KMS-11 (cell line): ENCODE results near the gene BRD2.
A peak's percentile ranks its signal among the peaks of the same experiment; 100 is the strongest.

Experiments
- H2AFZ ChIP-seq: fragments of 200-600 bp; sonication (generic); 2 replicates; pipeline ENCODE4 v1.6.1; 2016; ENCODE audit warnings: antibody characterized with exemption, mixed run types, low read depth
- H3K27ac ChIP-seq: fragments of 200-600 bp; sonication (generic); 2 replicates; pipeline ENCODE4 v1.6.1; 2016; ENCODE audit warnings: mild to moderate bottlenecking, mixed run types
- H3K27me3 ChIP-seq: fragments of 200-600 bp; sonication (generic); 2 replicates; pipeline ENCODE4 v1.6.1; 2017; ENCODE audit warnings: mild to moderate bottlenecking, low read depth, mixed run types, moderate library complexity; ENCODE audit not compliant: insufficient read depth
- H3K36me3 ChIP-seq: fragments of 200-600 bp; sonication (generic); 2 replicates; pipeline ENCODE4 v1.6.1; 2017; ENCODE audit warnings: mild to moderate bottlenecking, mixed run types; ENCODE audit not compliant: insufficient read depth
- H3K4me1 ChIP-seq: fragments of 200-600 bp; sonication (generic); 2 replicates; pipeline ENCODE4 v1.6.1; 2016; ENCODE audit warnings: mild to moderate bottlenecking, low read depth, mixed run types; ENCODE audit not compliant: poor library complexity, severe bottlenecking
- H3K4me2 ChIP-seq: fragments of 200-600 bp; sonication (generic); 2 replicates; pipeline ENCODE4 v1.7.0; 2016; ENCODE audit warnings: mild to moderate bottlenecking, mixed run types
- H3K4me3 ChIP-seq: fragments of 200-600 bp; sonication (generic); IDR thresholded peaks from 2 replicates; pipeline ENCODE4 v1.6.1; 2017; ENCODE audit warnings: low read depth, low read length, mixed read lengths; ENCODE audit not compliant: insufficient read depth
- H3K79me2 ChIP-seq: fragments of 200-600 bp; sonication (generic); 2 replicates; pipeline ENCODE4 v1.6.1; 2016; ENCODE audit warnings: low read depth, mixed run types; ENCODE audit not compliant: insufficient read depth
- H3K9ac ChIP-seq: fragments of 200-600 bp; sonication (generic); 2 replicates; pipeline ENCODE4 v1.6.1; 2016; ENCODE audit warnings: mild to moderate bottlenecking, mixed run types
- H4K20me1 ChIP-seq: fragments of 200-600 bp; sonication (generic); 2 replicates; pipeline ENCODE4 v1.6.1; 2016; ENCODE audit warnings: mild to moderate bottlenecking, mixed run types; ENCODE audit not compliant: insufficient read depth
- CTCF ChIP-seq: fragments of 200-600 bp; sonication (generic); conservative IDR thresholded peaks from 2 replicates; pipeline ENCODE4 v1.6.1; 2017; ENCODE audit warnings: low read depth, mild to moderate bottlenecking, antibody characterized with exemption, low read length, moderate library complexity, mixed read lengths

Gene BRD2

DNA sequence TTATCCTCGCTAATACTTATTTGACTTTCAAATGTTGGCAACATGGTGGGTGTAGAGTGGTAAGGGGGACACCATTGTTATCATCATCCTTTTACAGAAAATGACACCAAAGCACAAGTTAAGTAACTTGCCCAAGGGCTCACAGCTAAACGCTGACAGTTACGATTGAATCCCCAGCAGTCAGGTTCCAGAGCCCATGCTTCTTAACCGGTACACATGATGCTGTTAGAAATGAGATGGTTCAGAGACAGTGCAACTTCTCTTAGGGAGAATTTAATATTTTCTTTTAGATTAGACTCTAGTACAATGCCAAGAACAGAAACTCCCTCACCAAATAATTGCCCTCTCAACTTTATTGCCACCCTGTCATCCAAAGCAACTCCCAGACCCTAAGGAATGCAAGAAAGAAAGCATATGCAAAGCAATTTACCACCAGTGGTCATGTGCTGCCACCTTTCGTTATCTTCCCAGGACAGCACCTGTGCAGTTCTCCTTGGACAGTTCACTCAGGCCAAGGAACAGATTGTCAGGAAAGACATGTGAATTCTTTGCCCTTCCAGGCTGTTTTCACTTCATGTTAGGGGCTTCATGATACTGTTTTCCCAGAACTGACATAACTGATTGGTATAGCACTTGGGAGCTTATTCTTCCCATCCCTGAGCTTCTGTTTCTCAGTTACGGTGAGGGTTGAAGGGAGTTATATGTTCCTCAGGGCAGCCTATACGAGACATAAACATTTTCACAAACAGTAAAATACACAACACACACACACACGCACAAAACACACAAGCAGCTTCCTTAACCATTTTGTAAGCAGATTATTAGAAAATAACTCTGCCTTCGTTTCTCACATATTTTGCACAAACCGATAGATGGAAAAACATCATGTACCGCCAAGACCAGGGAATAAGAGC, 20.6 kb upstream of the BRD2 start:
- Histone ChIP-seq H3K9ac (no peak overlapping the region), H3K27me3 (no peaks in the 10 kb centered on the region), H3K4me1 (peaks cover 38% of the 10 kb centered on the region), H3K4me2 (no peak overlapping the region), H3K36me3 (no peaks in the 10 kb centered on the region), H4K20me1 (no peaks in the 10 kb centered on the region), H3K27ac (no peak overlapping the region), H3K4me3 (no peak overlapping the region), H2AFZ (no peak overlapping the region), H3K79me2 (no peaks in the 10 kb centered on the region; the same call in 1 of the 2 replicates)
- TF ChIP-seq CTCF: peak; percentile 55

- H4K20me1 ChIP-seq: no peaks in the 10 kb centered on the region
- no peak overlapping the region for H2AFZ ChIP-seq
- H3K27ac ChIP-seq: no peak overlapping the region
- no peak overlapping the region for H3K9ac ChIP-seq
- no peaks in the 10 kb centered on the region for H3K36me3 ChIP-seq
- no peaks in the 10 kb centered on the region for H3K27me3 ChIP-seq
- peaks cover 32% of the 10 kb centered on the region for H3K4me1 ChIP-seq
- no peaks in the 10 kb centered on the region; the same call in 1 of the 2 replicates for H3K79me2 ChIP-seq
- H3K4me3 ChIP-seq: no peak overlapping the region
- no peak overlapping the region for H3K4me2 ChIP-seq
- no peak for TF ChIP-seq CTCF
Measured at GRCh38 chr6:32949113-32949512, 19.3 kb upstream of the BRD2 start.

- Histone ChIP-seq H3K27me3 (no peaks in the 10 kb centered on the region), H3K4me2 (no peak overlapping the region), H2AFZ (no peak overlapping the region), H3K4me1 (peaks cover 29% of the 10 kb centered on the region), H3K36me3 (no peaks in the 10 kb centered on the region), H3K9ac (no peak overlapping the region), H3K79me2 (no peaks in the 10 kb centered on the region; the same call in 1 of the 2 replicates), H4K20me1 (no peaks in the 10 kb centered on the region), H3K4me3 (no peak overlapping the region), H3K27ac (no peak overlapping the region)
- TF ChIP-seq CTCF: no peak
Measured at GRCh38 chr6:32950010-32950409, 18.4 kb upstream of the BRD2 start.

DNA sequence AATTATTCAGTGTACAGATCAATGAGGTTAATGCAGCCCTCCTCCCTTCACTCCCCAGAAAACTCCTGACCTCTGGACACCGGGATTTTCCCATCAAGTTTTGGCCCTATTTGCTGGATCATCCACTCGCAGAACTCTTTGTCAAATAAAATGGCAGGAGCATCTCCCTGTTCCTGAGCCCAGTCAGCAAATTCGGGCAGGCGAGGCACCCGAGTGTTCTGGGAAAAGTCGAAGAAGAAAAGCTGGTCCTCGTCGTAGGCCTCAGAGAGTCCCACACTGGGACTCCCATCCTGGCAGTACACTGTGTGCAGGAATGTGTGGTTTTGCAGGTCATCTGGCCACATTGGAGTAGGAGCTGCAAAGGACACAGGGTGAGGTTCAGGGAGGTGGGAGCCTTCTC, 17.9 kb upstream of the BRD2 start:
- Histone ChIP-seq H3K4me1 (peaks cover 30% of the 10 kb centered on the region), H3K4me3 (no peak overlapping the region), H3K27ac (no peak overlapping the region), H2AFZ (no peak overlapping the region), H3K9ac (no peak overlapping the region), H3K36me3 (no peaks in the 10 kb centered on the region), H3K27me3 (no peaks in the 10 kb centered on the region), H3K79me2 (no peaks in the 10 kb centered on the region; the same call in 1 of the 2 replicates), H4K20me1 (no peaks in the 10 kb centered on the region), H3K4me2 (no peak overlapping the region)
- no peak for TF ChIP-seq CTCF
